ENCODE measurements around the gene SLCO2A1. TPM values are rescaled to one million over a fixed set of nuclear protein-coding genes. Genes with fewer than 3 reads are reported as not detected.

Gene SLCO2A1
- total RNA-seq, 4 donors from 2014 or later, result 6.1 to 54.2 (median 33.1) TPM

DNA sequence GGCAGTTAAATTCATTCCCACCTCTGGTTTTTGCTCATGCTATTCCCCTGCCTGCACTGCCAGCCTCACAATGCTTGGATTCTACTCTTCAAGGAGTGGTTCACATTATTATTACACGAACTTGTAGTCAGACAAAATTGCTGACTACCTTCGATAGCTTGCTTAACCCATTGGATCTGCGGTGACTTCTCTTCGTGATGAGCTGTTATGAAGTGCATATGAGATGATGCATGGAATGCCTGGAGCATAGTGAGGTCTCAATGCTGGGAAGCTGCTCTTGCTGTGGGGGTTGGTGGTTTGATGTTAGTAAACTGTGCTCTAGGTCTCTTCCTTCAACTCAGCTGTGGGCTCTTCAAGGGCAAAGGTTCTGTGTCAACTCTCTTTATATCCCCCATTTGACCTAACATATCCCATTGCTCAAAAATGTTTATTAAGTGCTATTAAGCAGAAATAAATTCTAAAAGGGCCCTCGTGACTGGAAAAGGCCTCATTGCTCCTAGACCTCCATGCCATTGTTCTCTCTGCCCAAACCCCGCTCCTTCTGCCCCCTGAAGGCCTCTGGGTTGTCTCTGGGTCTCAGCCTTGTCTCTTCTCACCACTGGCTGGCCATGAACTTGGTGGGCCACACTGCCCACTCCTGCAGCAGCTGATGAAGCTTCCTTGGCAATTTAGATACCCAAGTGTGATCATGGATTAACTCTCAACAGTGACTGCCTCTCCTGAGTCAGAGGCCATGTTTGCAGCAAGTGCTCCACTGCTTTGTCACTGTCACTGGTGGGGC lies 4.5 kb upstream of the SLCO2A1 start:
- no peak for DNase-seq (ENCODE audit: low spot score)
- TF ChIP-seq, protein P1, sequence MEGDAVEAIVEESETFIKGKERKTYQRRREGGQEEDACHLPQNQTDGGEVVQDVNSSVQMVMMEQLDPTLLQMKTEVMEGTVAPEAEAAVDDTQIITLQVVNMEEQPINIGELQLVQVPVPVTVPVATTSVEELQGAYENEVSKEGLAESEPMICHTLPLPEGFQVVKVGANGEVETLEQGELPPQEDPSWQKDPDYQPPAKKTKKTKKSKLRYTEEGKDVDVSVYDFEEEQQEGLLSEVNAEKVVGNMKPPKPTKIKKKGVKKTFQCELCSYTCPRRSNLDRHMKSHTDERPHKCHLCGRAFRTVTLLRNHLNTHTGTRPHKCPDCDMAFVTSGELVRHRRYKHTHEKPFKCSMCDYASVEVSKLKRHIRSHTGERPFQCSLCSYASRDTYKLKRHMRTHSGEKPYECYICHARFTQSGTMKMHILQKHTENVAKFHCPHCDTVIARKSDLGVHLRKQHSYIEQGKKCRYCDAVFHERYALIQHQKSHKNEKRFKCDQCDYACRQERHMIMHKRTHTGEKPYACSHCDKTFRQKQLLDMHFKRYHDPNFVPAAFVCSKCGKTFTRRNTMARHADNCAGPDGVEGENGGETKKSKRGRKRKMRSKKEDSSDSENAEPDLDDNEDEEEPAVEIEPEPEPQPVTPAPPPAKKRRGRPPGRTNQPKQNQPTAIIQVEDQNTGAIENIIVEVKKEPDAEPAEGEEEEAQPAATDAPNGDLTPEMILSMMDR (IDR thresholded peaks at IDR 0.05), result no peak

DNA sequence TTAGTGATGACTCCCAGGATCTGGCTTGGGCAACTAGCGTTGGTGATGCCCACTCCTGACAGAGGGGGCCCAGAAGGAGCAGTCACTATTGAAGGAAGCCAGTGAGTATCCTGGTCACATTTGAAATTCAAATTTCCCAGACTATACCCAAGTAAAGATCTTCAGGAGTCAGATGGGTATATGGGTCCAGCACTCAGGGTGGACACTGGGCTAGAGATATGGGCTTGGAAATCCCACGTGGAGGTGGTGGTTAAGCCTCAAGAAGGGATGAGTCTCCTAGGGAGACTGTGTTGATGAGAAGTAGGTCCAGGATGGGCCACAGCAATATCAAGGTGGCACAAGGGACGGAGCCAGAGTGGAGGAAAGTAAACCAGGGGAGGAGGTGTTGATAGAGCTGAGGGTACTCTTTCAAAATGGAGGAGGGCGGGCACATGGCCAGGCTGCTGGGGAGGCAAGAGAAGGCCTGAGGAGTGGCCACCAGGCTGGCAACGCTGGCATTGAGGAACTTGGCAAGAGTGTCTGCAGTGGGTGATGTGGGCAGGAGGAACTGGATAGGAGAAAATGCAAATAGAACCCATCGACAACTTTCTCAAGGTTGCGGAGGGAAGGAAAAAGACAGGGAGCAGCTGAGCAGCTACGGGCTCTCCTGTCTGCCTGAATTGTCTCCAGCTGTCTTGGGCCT lies 3.7 kb upstream of the SLCO2A1 start:
- no peak for ATAC-seq (ENCODE audit: low FRiP score)
- DNase-seq (ENCODE audit: low spot score), result no peak
- TF ChIP-seq, protein P1 (IDR thresholded peaks at IDR 0.05), result no peak

More for the DNA sequence above, 4.5 kb upstream of the SLCO2A1 start:
- ATAC-seq (ENCODE audit: low FRiP score), result no peak

DNA sequence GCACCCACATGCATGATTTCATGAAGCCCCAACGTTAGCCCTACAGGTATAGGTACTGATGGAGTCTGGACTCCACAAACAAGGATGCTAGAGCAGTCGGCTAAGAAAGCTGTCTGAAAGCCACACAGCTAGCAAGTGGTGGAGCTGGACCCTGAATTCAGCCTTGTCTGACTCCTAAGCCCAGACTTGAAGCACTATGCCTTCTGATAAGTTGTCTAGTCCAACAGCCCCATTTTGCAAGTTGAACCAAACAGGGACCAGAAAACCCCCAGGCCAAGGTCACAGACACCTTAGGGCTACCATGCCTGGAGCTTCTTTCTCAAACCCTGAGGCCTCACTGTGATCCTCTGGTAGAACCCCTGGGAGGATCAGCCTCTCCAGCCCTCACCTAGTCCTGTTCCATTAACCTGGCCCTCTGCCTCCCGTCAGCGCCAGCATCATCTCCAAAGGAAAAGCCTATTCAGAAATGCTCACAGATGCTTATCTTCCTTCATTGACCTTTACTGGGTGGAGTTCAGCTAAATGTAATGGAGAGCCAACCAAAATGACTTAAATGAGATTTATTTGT lies 1.7 kb upstream of the SLCO2A1 start:
- TF ChIP-seq, protein P1 (IDR thresholded peaks at IDR 0.05), result no peak
- DNase-seq (ENCODE audit: low spot score) (no peak), ATAC-seq (ENCODE audit: low FRiP score) (no peak)

DNA sequence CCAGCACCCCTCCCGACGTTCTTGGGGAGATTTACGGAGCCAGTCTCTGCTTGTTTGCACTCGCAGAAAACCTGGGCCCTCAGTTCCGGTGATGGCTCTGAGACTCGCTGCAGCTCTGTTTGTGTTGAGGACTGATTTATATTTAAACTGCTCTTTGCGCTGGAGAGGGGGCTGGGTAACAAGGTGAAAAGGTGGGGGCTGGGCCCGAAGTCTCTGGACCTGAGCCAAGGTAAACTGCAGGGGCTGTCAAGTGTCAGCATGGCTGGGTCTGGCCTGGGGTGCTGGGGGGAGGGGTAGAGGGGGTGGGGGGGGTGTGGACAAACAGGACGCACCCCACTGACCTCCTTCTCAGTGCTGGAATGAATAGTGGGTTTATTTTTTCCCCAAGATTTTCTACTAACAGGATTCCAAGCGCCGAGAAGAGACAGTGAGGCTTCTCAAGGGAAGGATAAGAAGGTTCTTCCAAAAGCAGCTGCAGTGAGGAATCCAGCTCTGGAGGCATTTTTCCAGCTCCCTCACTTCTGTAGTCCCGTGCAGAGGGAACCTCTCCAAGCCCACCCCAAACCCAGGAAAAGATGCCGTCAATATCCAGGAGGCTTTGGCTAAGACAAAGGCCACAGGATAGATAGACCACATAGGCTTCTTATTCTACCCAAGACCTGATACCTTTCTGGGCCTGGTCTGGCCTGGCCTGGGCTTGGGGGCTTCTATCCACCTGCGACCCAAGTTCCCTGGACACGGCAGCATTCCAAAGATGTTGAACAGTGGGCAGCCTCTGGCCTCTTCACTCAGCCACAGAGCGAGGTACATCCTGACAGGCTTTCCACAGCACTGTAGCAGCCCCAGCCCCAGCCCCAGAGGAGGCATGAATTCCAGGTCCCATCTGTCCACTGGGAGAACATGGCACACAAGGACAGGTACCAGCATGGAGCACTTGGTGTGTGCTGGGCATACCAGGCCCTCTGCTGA lies 938 bp upstream of the SLCO2A1 start:
- TF ChIP-seq, protein P1 (IDR thresholded peaks at IDR 0.05), result no peak
- ATAC-seq (ENCODE audit: low FRiP score) (no peak), DNase-seq (ENCODE audit: low spot score) (no peak)

DNA sequence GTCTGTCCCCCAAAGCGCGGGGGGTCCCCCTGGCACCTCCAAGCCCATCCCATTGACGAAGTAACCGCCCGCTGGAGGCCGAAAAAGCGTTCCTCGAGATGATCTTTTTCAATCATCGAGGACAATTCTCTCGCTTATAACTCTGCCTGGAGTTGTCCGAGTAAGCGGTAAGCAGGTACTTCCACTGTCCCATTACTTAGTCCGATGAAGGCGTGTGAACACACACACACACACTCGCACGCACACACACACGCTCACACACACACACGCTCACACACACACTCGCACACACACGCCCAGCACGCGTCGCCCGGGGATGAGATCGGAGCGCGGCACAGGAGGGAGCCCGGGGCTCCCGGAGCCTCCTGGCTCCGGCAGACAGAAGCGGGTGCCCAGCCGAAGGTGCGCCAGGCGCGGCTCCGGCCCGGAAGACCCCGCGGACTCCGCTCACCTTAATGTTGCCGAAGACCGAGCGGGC lies 430 bp downstream of the SLCO2A1 start:
- ATAC-seq (ENCODE audit: low FRiP score) (peak; percentile 49), DNase-seq (ENCODE audit: low spot score) (no peak)
- TF ChIP-seq, protein P1 (IDR thresholded peaks at IDR 0.05), result no peak

DNA sequence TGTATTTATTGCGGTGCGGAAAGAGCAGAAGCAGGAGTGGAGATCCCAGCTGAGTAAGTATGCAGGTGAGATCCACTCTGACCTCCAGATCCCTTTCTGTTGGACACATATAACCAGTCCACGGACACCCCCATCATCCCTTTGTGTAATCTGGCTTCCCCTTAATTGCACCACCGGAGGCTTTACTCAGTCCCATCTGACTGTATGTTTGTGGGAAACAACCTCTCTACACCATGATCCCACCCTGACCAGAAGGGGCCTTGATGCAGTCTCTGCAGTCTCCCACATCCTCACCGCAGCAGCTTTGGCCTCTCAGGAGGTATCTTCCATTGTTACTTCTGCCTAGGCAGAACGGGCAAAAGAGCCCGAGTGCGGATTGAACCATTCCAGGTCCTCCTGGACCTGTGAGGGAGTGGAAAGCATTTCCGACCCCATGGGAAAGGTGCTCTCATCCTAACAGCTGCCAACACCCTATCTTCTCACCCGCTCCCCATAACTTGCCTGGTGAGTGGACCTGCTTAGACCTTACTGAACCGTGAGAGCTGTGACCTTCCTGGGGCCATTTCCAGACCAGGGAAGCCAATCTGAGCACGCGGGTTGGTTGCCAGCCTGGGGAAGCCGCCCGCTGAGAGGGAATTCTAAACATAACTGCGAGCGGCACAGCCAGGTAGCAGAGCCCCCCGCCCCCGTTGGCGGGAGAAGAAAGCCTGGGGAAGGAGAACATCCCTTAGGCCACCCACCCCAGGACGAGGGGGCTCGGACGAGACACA lies 1.1 kb downstream of the SLCO2A1 start:
- DNase-seq (ENCODE audit: low spot score) (no peak), ATAC-seq (ENCODE audit: low FRiP score) (no peak)
- TF ChIP-seq, protein P1 (IDR thresholded peaks at IDR 0.05), result no peak

All from omental fat pad (tissue), 4 donors.